Activated T-cell treated with anti-CD3 and anti-CD28 coated beads, Interleukin-2, amount 50 U/mL, for 4 hours (primary cell): ENCODE measurements around the gene TMEFF2. TPM values are rescaled to one million over a fixed set of nuclear protein-coding genes. Genes with fewer than 3 reads are reported as not detected.
"Not testable (repeated sequence)": the region's sequence is repeated elsewhere in the genome, so short reads cannot be mapped to it uniquely, and the experiment has no call there.

Experiments
- ATAC-seq, 2 donors: fragments of 200-7000 bp; cut with Tn5 transposase; one replicate each; pipeline ENCODE4 v1.10.0; 2021
- DNase-seq: peaks from one replicate; pipeline ENCODE4 v3.0.0-alpha.2; 2020
- H3K27me3 Mint-ChIP-seq: one replicate; pipeline ENCODE4 v1.8.0; 2021; ENCODE audit warnings: low read depth, mixed read lengths
- H3K36me3 Mint-ChIP-seq: one replicate; pipeline ENCODE4 v1.8.0; 2022; ENCODE audit warnings: mixed read lengths; ENCODE audit not compliant: insufficient read depth
- H3K4me1 Mint-ChIP-seq: one replicate; pipeline ENCODE4 v1.8.0; 2021; ENCODE audit warnings: low read depth, mixed read lengths
- H3K4me3 Mint-ChIP-seq: one replicate; pipeline ENCODE4 v1.8.0; 2021; ENCODE audit warnings: mild to moderate bottlenecking, moderate library complexity, mixed read lengths
- H3K9me3 Mint-ChIP-seq: one replicate; pipeline ENCODE4 v1.8.0; 2021; ENCODE audit warnings: mixed read lengths
- total RNA-seq, 3 donors: library from RNA; stranded (reverse); gene quantifications; one replicate each; pipeline ENCODE4 v1.2.1, GENCODE V29; 2021

The TMEFF2 gene
- total RNA-seq, 3 donors from 2014 or later: not detected

DNA sequence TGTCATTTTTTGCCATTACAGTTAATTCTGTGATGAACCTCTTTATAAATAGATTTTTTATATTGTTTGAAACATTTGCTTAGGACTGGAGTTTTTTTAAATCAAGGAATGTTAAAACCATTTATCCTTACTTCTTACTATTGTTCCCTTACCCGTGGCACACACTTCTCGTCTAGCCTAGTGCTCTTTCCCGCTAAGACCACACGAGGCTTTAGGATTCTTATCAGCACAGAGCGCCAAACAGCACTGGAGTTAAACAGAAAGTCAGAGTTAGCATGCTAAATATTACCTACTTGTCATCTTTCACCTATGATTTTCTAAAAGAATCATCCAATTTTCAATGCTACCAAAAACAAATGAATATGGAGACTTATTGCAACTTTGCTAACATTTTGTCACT lies 112.6 kb downstream of the TMEFF2 start:
- H3K36me3 Mint-ChIP-seq: no peaks in the 10 kb centered on the region
- peaks cover 6% of the 10 kb centered on the region for H3K27me3 Mint-ChIP-seq
- DNase-seq (no peak), ATAC-seq (no peak)
- no peaks in the 10 kb centered on the region for H3K9me3 Mint-ChIP-seq
- H3K4me3 Mint-ChIP-seq: no peak overlapping the region
- H3K4me1 Mint-ChIP-seq: no peaks in the 10 kb centered on the region

DNA sequence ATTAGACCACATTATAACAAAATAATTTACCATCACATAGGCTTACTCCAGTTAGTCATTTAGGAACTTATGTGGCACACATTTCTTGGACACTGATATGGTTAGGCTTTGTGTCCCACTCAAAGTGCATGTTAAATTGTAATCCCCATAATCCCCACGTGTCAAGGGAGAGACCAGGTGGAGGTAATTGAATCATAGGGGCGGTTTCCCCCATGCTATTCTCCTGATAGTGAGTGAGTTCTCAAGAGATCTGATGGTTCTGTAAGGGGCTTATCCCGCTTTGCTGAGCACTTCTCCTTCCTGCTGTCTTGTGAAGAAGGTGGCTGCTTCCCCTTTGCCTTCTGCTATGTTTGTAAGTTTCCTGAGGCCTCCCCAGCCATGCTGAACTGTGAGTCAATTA lies 114.6 kb downstream of the TMEFF2 start:
- not testable (repeated sequence) for H3K36me3 Mint-ChIP-seq, H3K4me1 Mint-ChIP-seq, DNase-seq, ATAC-seq, H3K4me3 Mint-ChIP-seq, H3K9me3 Mint-ChIP-seq, H3K27me3 Mint-ChIP-seq

GRCh38 chr2:192073878-192074277 lies 120.9 kb downstream of the TMEFF2 start:
- no peaks in the 10 kb centered on the region for H3K36me3 Mint-ChIP-seq
- no peak overlapping the region for H3K4me3 Mint-ChIP-seq
- H3K27me3 Mint-ChIP-seq: no peaks in the 10 kb centered on the region
- no peaks in the 10 kb centered on the region for H3K9me3 Mint-ChIP-seq
- ATAC-seq (no peak), DNase-seq (no peak)
- H3K4me1 Mint-ChIP-seq: peaks cover 20% of the 10 kb centered on the region

GRCh38 chr2:192072778-192073177 lies 122.0 kb downstream of the TMEFF2 start:
- Mint-ChIP-seq H3K9me3 (no peaks in the 10 kb centered on the region), H3K4me1 (peaks cover 20% of the 10 kb centered on the region), H3K36me3 (no peaks in the 10 kb centered on the region), H3K27me3 (no peaks in the 10 kb centered on the region), H3K4me3 (no peak overlapping the region)
- DNase-seq: no peak
- no peak for ATAC-seq

- DNase-seq: no peak
- no peak overlapping the region for H3K4me3 Mint-ChIP-seq
Measured at GRCh38 chr2:192072261-192072660, 122.5 kb downstream of the TMEFF2 start.

GRCh38 chr2:192070099-192070498 lies 124.6 kb downstream of the TMEFF2 start:
- H3K9me3 Mint-ChIP-seq: no peaks in the 10 kb centered on the region
- DNase-seq (no peak), ATAC-seq (no peak)
- H3K36me3 Mint-ChIP-seq: no peaks in the 10 kb centered on the region
- no peak overlapping the region for H3K4me3 Mint-ChIP-seq
- peaks cover 9% of the 10 kb centered on the region for H3K27me3 Mint-ChIP-seq
- H3K4me1 Mint-ChIP-seq: peaks cover 15% of the 10 kb centered on the region

More at GRCh38 chr2:192072261-192072660, 122.5 kb downstream of the TMEFF2 start:
- Mint-ChIP-seq H3K27me3 (no peaks in the 10 kb centered on the region), H3K4me1 (peaks cover 20% of the 10 kb centered on the region), H3K36me3 (no peaks in the 10 kb centered on the region), H3K9me3 (no peaks in the 10 kb centered on the region)
- ATAC-seq: no peak

GRCh38 chr2:192069417-192069816 lies 125.3 kb downstream of the TMEFF2 start:
- Mint-ChIP-seq H3K9me3 (no peaks in the 10 kb centered on the region), H3K4me1 (peaks cover 15% of the 10 kb centered on the region), H3K27me3 (peaks cover 13% of the 10 kb centered on the region), H3K36me3 (no peaks in the 10 kb centered on the region), H3K4me3 (no peak overlapping the region)
- DNase-seq (no peak), ATAC-seq (no peak)

DNA sequence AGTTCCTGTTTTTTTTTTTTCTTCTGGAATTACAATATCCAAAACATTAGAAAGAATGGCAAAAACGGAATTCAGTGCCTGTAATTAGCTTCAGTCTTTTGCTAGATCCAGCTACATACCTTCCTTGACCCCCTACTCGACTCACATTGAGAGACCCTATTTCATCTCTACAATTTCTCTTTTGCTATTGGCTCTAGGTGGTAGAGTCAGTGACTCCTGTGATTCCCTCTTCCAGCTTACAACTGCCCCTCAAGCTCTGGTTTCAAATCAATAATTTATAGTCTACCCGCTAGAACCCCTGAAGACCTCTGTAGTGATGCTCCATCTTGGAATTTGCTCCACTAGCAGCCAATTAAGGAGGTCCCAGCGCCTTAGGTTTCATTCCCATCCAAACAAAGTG lies 125.8 kb downstream of the TMEFF2 start:
- Mint-ChIP-seq H3K9me3 (no peaks in the 10 kb centered on the region), H3K27me3 (peaks cover 14% of the 10 kb centered on the region), H3K36me3 (no peaks in the 10 kb centered on the region), H3K4me1 (peaks cover 15% of the 10 kb centered on the region), H3K4me3 (no peak overlapping the region)
- ATAC-seq: no peak
- DNase-seq: no peak

DNA sequence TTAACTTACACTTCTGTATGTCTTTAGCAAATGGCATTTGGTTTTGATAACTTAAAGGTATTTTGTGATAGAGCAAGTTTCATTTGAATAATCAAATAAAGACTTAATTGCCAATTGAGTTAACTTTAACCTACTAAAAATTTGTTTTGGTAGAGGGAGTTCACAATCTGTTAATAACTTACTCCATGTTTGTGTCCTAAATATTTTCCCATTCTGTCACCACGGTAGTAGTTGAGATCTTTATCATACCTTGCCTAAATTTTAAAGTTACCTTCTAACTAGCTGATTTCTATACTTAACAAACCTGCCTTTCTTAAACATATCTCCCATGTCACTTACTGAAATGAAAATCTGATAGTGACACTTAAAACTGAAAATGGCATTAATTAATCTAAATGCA lies 127.1 kb downstream of the TMEFF2 start:
- ATAC-seq: no peak
- no peak overlapping the region for H3K4me3 Mint-ChIP-seq
- H3K27me3 Mint-ChIP-seq: peaks cover 14% of the 10 kb centered on the region

DNA sequence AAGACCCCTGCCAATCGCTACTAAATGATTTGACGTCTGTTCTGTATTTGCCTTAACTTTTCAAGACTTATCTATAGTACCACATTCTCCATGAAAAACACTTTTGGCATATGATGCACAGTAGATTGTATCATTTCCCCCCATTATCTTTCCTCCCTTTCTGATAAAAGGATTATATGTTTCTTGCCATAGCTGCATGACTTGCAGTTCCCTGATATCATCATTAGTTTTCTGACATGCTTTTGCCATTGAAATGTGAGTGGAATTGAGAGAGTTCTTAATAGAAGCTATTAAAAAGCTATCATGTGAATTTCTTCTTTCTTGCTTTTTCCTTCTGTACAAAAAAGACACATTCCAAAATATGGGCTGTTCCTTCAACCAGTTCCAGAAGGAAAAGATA lies 130.3 kb downstream of the TMEFF2 start:
- Mint-ChIP-seq H3K4me3 (no peak overlapping the region), H3K36me3 (no peaks in the 10 kb centered on the region), H3K4me1 (no peaks in the 10 kb centered on the region), H3K27me3 (peaks cover 16% of the 10 kb centered on the region), H3K9me3 (no peaks in the 10 kb centered on the region)
- ATAC-seq (no peak), DNase-seq (no peak)

More for the DNA sequence above, 127.1 kb downstream of the TMEFF2 start:
- Mint-ChIP-seq H3K36me3 (no peaks in the 10 kb centered on the region), H3K9me3 (no peaks in the 10 kb centered on the region), H3K4me1 (peaks cover 11% of the 10 kb centered on the region)
- no peak for DNase-seq

- Mint-ChIP-seq H3K4me1 (no peaks in the 10 kb centered on the region), H3K4me3 (no peak overlapping the region), H3K9me3 (no peaks in the 10 kb centered on the region), H3K36me3 (no peaks in the 10 kb centered on the region), H3K27me3 (peaks cover 8% of the 10 kb centered on the region)
- no peak for ATAC-seq
- no peak for DNase-seq
Measured at GRCh38 chr2:192060161-192060560, 134.6 kb downstream of the TMEFF2 start.

- Mint-ChIP-seq H3K9me3 (no peaks in the 10 kb centered on the region), H3K4me3 (no peak overlapping the region), H3K4me1 (no peaks in the 10 kb centered on the region), H3K27me3 (peaks cover 5% of the 10 kb centered on the region), H3K36me3 (no peaks in the 10 kb centered on the region)
- ATAC-seq (no peak), DNase-seq (no peak)
Measured at GRCh38 chr2:192059266-192059665, 135.5 kb downstream of the TMEFF2 start.

- DNase-seq (no peak), ATAC-seq (no peak)
- peaks cover 12% of the 10 kb centered on the region for H3K27me3 Mint-ChIP-seq
- no peak overlapping the region for H3K4me3 Mint-ChIP-seq
- H3K36me3 Mint-ChIP-seq: no peaks in the 10 kb centered on the region
- H3K4me1 Mint-ChIP-seq: no peaks in the 10 kb centered on the region
- H3K9me3 Mint-ChIP-seq: no peaks in the 10 kb centered on the region
Measured at GRCh38 chr2:192053921-192054320, 140.8 kb downstream of the TMEFF2 start.

DNA sequence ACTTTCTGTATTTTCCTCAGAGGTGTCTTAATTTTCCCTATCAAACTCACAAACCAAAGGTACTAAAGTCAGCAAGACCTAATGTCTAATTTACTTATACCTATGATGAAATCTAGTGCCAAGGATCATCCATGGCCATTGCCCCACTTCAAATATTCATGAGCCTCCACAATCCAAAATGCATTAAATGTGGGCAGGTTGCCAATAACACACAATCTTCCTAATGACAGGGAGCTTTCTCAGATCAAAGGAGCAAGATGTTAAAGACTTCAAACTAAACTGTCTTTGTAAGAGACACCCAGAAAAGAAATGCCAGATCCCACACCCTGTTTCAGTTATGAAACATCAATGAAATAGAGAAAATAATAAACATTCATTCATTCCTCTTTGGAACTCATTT lies 143.2 kb downstream of the TMEFF2 start:
- ATAC-seq: no peak
- no peak overlapping the region for H3K4me3 Mint-ChIP-seq
- no peaks in the 10 kb centered on the region for H3K36me3 Mint-ChIP-seq
- peaks cover 14% of the 10 kb centered on the region for H3K27me3 Mint-ChIP-seq
- no peaks in the 10 kb centered on the region for H3K4me1 Mint-ChIP-seq
- DNase-seq: no peak
- no peaks in the 10 kb centered on the region for H3K9me3 Mint-ChIP-seq

DNA sequence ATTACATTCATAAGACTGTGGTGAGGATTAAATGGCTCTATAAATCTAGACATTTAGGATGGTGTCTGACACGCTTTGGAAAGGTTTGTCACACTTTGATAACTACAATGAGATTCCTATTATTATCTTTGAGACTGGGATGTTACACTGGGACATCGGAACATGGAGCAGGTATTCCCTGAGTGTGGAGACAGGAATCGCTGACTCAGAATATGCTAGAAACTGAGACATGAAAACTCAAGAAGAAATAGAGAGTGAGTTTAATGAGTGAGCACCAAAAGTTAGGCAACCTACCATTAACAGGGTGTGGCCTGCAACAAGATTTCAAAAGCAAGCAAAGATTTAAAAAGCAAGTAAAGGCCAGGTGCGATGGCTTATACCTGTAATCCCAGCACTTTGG lies 145.4 kb downstream of the TMEFF2 start:
- H3K9me3 Mint-ChIP-seq: no peaks in the 10 kb centered on the region
- DNase-seq: no peak
- no peaks in the 10 kb centered on the region for H3K4me1 Mint-ChIP-seq
- ATAC-seq: no peak
- H3K27me3 Mint-ChIP-seq: peaks cover 12% of the 10 kb centered on the region
- no peaks in the 10 kb centered on the region for H3K36me3 Mint-ChIP-seq
- no peak overlapping the region for H3K4me3 Mint-ChIP-seq
